SKM-1 treated with dmso at 0.1 percent for 144 hours (cell line): ENCODE measurements around the gene PMPCA.
"Not testable (repeated sequence)": the region's sequence is repeated elsewhere in the genome, so short reads cannot be mapped to it uniquely, and the experiment has no call there.

ENCODE experiments used
- DNase-seq: peaks from one replicate; lab custom pipeline; 2025; ENCODE audit not compliant: unreplicated experiment; lab: John Stamatoyannopoulos, UW

PMPCA gene

GRCh38 chr9:136393531-136393930 is 16.9 kb upstream of the PMPCA start:
- DNase-seq: no peak

DNA sequence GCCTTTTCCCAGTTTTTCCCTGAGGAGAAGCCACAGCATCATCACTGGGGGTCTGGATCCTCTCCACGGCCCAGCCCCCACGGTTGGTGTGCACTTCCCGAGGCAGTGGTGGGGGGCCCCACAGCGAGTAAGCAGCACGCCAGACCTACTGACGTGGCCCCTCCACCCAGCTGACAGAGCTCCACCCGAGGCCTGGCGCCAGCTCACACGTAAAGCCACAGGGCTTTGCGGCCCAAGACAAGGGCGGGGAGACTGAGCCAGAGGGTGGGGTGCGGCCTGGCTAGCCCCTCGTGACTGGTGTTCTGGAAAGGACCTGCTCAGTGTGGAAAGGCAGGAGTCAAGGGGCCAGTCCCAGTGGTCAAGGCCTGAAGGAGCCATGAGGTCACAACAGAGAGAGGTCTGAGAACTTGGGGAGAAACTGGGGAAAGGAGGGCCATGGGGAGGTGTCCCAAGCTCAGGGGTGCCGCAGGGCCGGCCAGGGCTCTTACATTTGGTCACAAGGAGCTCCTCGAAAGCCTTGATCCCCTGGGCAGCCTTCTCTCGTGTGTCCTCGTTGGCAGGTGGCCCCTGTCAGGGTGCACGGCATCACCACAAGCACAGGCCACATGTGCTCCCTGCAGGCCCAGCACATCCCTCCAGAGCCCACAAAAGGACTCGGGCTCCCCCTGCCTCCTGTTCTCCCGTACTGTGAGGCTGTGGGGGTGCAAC is 16.0 kb upstream of the PMPCA start:
- no peak for DNase-seq

- DNase-seq: no peak
Measured at GRCh38 chr9:136395020-136395340, 15.5 kb upstream of the PMPCA start.

GRCh38 chr9:136395345-136396218 is 14.9 kb upstream of the PMPCA start:
- DNase-seq: no peak

DNA sequence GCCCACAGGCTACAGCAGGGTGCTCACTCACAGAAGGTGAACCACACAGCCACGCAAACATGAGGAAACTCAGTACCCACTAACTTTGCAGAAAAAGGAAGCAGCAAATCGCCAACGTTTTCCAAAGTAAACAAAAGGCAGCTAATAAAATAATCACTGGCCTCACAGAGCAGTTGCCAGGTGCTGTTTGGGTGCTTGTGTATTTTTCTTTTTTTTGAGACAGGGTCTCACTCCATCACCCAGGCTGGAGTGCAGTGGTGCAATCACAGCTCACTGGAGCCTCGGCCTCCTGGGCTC is 14.3 kb upstream of the PMPCA start:
- no peak for DNase-seq

- no peak for DNase-seq
Measured at GRCh38 chr9:136397643-136398042, 12.8 kb upstream of the PMPCA start.

GRCh38 chr9:136398286-136398685 is 12.2 kb upstream of the PMPCA start:
- DNase-seq: no peak

GRCh38 chr9:136399176-136400037 is 11.1 kb upstream of the PMPCA start:
- DNase-seq: peak; percentile 6

GRCh38 chr9:136400038-136400834 is 10.2 kb upstream of the PMPCA start, which contains the start of gene SNAPC4:
SNAPC4 (minus strand) TSS chr9:136400170; CDS start chr9:136398428, 1,742 bp downstream.
- DNase-seq: peak; percentile 77

DNA sequence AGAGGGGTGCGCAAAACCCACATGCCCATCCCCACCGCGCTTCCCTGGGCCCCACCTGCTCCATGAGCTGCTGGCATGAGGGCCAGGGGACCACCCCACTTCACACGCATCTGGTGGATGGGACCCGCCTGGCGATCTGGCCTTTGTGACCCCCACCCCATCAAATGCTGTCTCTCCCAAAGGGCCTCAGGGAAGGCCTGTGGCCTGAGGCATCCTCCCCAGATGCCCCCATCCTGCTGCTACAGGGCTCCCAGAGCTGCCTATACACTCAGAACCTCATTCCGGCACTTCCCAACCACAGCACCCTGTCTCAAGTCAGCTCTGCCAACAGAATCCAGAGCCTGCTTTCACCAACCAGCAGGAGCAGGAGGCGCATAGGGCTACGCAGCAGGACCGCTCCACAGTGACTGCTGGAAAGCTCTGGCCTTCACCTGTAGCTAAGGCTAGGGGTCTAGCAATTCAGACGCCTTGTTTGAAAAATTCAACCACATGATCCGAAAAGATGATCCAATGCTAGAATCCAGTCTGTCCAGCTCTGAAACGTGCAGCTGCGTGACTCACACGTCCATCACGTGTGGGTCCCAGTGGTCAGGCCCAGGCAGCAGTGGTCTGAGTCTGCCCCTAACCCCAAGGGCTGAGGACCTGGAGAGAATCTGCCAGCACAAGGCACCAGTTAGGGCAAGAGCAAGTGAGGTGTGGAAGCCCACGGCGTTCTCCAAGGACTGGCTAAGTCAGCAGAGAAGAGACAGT is 9.1 kb upstream of the PMPCA start:
- no peak for DNase-seq

- no peak for DNase-seq
Measured at GRCh38 chr9:136402067-136402466, 8.4 kb upstream of the PMPCA start.

DNA sequence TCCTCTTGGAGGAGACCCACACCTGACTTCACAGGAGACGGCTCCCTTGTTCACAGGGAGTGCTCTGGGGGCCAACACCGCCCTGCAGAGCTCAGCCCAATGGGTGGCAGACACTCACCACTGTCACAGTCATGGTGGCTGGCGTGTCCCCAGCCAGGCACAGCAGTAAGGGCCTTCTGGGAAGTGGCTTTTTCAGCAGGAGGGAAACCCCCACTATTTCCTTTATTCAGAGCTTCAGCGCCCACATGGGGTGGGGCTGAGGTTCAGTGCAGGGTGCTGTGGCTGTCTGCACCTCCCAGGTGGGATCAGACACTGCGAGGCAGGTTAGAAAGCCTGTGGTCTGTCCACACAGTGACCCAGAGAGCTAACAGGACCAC is 6.9 kb upstream of the PMPCA start:
- no peak for DNase-seq

- DNase-seq: no peak
Measured at GRCh38 chr9:136403915-136404800, 6.3 kb upstream of the PMPCA start.

- no peak for DNase-seq
Measured at GRCh38 chr9:136404801-136405136, 5.7 kb upstream of the PMPCA start.

- DNase-seq: no peak
Measured at GRCh38 chr9:136405481-136405880, 5.0 kb upstream of the PMPCA start.

GRCh38 chr9:136405904-136406303 is 4.6 kb upstream of the PMPCA start:
- DNase-seq: not testable (repeated sequence)

- DNase-seq: not testable (repeated sequence)
Measured at GRCh38 chr9:136407061-136407460, 3.4 kb upstream of the PMPCA start.

GRCh38 chr9:136407911-136408310 is 2.5 kb upstream of the PMPCA start:
- no peak for DNase-seq
